Measurements from ENCODE around the gene MYH6. TPM values are rescaled to one million over a fixed set of nuclear protein-coding genes. Genes with fewer than 3 reads are reported as not detected.

Gene MYH6
- total and polyA plus RNA-seq, 2 of the 13 experiments (the other 11 are each of a cell fraction or from before 2014, with no cell fraction given) = 0.01 TPM; not detected in 1

- TF ChIP-seq NFE2L1 (CRISPR knock-in tag; IDR thresholded peaks at IDR 0.05; ENCODE audit: borderline replicate concordance) (no peak), ZBTB49 (CRISPR knock-in tag; IDR thresholded peaks at IDR 0.05; ENCODE audit: borderline replicate concordance) (peak; percentile 76; the same call in 1 of the 2 replicates), FOXP4 (CRISPR knock-in tag; IDR thresholded peaks at IDR 0.05) (peak; percentile 68), HMGXB3 (CRISPR knock-in tag; IDR thresholded peaks at IDR 0.05; ENCODE audit: borderline replicate concordance) (0 out of 2 replicates have a peak, but pooled peaks have one; percentile 33), ARID3A (IDR thresholded peaks at IDR 0.05; ENCODE audit: low read depth, low read length) (no peak), TFAP4 (IDR thresholded peaks at IDR 0.05; ENCODE audit: borderline replicate concordance, low read depth) (0 out of 2 replicates have a peak, but pooled peaks have one; percentile 9), FOXP1 (IDR thresholded peaks at IDR 0.05) (no peak), FOXP1 (CRISPR knock-in tag; IDR thresholded peaks at IDR 0.05) (peak; percentile 52; the same call in 1 of the 2 replicates), SRSF1 (optimal IDR thresholded peaks at IDR 0.05; ENCODE audit: low read depth, low read length) (no peak), ZBTB39 (CRISPR knock-in tag; IDR thresholded peaks at IDR 0.05) (no peak), SALL1 (CRISPR knock-in tag; IDR thresholded peaks at IDR 0.05) (peak; percentile 27; the same call in 1 of the 2 replicates)
These were observed 46.4 kb upstream of the MYH6 start (continued) for GRCh38 chr14:23454445-23454856.
